GM19035 (cell line): ENCODE measurements around the gene UCK1.
A peak's percentile ranks its signal among the peaks of the same experiment; 100 is the strongest.

ENCODE experiments used
- ATAC-seq: cut with Tn5 transposase; IDR thresholded peaks from one replicate; pipeline ENCODE4 v1.9.1; 2021; ENCODE audit not compliant: unreplicated experiment

Gene UCK1

DNA sequence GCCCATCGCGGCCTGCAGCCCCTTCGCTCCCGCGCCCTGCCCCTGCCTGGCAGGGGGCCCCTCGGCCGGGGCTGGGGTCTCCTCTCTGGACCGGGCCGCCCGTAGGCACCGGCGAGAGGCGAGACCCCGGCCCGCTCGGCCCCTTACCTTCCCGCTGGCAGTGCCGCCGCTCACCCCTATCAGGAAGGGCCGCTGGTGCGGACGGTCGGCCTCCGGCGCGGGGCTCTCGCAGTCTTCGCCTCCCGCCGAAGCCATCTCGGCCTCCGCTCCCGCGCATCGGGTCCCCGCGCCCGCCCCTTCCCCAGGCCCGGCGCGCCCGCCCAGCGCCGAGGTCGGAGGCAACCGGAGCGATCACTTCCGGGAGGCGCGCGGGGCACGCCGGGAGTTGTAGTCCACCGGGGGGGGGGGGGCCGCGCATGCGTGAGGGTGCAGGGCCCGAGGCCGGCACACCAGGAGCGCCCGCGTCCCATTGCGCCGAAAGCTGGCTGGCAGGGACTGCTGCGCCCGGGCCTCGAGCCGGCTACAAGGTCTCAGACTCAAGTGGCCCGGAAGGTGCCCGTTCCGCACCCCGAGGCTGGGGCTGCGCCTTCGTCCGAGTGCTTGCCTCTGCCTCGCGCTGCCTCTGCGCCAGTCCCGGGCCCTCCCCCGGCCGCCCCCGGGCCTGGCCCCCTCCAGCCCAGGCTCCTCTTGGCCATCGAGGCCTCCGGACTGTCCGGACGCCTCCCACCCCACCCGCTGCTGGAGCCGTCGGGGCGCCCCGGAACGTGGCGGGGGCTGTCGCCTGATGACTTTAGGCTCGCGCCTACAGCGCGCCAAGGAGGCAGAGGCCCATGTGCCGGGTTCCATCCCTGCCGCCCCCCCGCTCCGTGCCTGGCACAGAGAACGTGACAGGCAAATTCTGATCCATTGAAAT, at the start of gene UCK1:
Gene UCK1, minus strand, starts transcription at position 344 of the 913 bp plus-strand sequence. Its CDS starts 89 bp downstream, at position 255.
- ATAC-seq = peak; percentile 86

- ATAC-seq = no peak
Measured at GRCh38 chr9:131580358-131580757, 49.3 kb upstream of the UCK1 start.

- ATAC-seq = no peak
Measured at GRCh38 chr9:131579789-131580211, 48.7 kb upstream of the UCK1 start.

- ATAC-seq = no peak
Measured at GRCh38 chr9:131578731-131579504, 47.9 kb upstream of the UCK1 start.

GRCh38 chr9:131578021-131578420, 47.0 kb upstream of the UCK1 start:
- no peak for ATAC-seq

DNA sequence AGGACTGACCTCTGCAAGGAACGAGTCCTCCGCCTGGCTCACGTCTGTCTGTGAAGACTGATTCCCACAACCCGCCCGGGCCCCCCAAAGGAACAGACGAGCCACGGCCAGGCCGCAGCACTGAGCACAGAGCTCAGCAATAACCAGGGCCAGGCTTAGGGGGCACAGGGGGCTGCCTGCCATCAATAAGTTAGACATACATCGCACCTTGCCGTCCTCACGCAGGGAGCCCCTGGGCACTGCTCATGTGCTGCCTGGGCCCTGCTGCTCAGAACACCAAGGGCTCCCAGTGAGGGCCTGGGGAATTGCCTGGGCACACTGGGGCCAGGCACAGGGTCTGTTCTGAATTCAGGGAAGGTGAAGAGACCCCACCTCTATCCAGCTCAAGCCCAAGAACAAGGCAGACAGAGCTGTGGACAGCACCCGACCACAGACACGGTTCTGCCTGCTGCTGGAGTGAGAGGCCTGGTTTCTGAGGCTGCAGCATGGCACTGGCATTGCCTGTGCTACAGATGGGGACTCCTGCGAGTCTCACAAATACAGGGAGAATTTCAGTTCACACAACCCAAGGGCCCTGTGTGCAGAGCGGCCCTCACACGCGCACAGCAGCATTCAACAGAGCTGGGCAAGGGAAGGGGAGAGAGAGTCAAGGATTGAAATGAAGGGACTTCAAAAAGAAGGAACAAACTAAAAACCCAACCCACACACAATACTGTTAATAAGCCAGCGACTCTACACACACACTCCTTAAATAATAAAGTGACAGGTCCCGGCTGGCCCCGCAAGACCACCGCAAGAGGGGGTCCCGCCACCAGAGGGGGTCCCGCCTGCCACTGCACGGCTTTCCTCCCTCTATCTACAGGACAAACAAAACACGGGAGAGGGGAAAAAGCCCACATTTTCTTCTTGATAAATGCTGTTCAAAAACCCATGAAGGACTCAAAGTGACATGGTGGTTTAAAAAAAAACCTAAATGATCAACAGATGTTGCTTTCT, 46.2 kb upstream of the UCK1 start:
- ATAC-seq = no peak

DNA sequence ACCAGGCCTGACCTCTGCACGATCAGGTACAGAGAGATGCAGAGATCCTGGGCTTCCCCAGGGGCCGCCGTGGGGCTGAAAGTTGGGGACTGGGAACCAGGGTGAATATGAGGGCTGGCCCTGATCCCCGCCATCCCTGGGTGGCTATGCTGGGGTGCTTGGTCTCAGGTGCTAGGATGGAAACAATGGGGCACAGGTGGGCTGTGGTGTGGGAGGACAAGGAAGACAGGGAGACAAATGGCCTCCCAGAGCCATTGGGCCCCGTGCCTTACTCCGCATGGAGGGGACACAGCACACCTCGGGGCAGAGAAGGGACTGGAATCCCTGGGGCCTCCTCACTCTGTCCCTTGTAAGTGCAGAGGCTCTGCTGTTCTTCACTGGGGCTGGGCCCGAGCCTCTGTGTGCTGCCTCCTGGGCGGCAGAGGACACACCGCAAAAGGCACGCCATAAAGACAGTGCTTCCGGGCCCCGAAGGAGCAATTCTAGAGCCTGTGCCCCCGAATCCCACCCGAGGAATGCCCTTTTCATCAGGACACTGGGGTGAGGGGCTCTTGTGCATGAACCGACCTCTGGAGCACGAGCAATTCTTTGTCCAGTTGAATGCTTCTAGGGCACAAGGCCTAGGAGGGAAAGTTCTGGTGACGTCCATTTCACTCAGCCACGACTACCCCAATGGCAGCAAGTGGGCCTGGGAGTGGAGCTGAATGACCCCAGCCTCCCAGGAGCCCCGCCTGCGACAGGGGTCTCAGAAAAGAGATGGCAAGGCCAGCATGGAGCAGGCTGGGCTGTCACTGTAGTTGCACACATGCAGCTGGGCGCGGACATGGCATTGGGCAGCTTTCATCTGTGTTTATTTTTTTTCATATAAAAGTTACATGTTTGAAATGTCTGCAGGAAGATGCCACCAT, 45.1 kb upstream of the UCK1 start:
- ATAC-seq = no peak

GRCh38 chr9:131574730-131575640, 43.9 kb upstream of the UCK1 start:
- no peak for ATAC-seq

DNA sequence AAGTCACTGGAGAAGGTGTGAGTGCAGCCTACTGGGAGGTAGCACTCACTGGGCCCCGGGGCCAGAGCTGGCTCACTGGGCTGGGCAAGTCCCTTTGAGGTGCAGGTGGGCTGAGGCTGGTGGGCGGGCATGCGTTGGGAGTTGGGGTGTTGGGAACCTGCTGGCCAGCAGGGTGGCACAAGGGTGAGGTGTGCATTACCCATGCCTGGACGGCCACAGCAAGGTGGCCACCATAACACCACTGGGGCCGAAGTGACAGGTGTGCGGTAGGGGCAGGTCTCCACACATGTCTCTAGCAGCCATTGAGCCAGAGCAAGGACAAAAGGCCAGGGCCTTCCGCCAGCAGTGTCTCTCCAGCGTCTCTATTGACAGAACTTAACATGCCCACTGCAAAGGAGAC, 36.8 kb upstream of the UCK1 start:
- ATAC-seq = no peak

GRCh38 chr9:131566158-131566557, 35.1 kb upstream of the UCK1 start:
- ATAC-seq = no peak

- no peak for ATAC-seq
Measured at GRCh38 chr9:131565369-131565768, 34.3 kb upstream of the UCK1 start.

- ATAC-seq = no peak
Measured at GRCh38 chr9:131562032-131562959, 31.2 kb upstream of the UCK1 start.

- no peak for ATAC-seq
Measured at GRCh38 chr9:131559421-131560000, 28.4 kb upstream of the UCK1 start.

GRCh38 chr9:131557855-131558548, 26.9 kb upstream of the UCK1 start:
- ATAC-seq = no peak

- ATAC-seq = no peak
Measured at GRCh38 chr9:131555841-131556673, 25.0 kb upstream of the UCK1 start.

DNA sequence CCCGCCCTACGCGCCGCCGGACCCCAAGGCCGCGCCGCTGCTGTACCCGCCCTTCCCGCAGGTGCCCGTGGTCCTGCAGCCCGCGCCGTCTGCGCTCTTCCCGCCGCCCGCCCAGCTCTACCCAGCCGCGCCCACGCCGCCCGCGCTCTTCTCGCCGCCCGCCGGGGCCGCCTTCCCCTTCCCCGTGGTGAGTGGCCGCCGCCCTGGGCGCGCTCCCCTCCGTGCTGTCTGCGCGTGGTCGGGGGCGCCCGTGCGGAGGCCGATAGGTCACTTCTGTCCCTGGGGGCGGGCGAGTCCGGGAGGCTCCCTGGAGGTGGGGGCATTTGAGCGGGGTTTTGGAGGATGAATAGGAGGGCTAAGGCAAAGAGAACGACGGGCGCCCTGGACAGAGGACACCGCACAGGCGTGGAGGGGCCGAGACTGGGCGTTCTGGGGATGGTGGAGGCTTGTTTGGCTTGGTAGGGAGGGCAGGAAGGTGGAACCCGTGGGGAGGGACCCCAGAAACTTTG, 23.8 kb upstream of the UCK1 start:
- no peak for ATAC-seq
